GM12878 (cell line): ENCODE measurements around the gene NFKBIZ. TPM values are rescaled to one million over a fixed set of nuclear protein-coding genes. Genes with fewer than 3 reads are reported as not detected.

Source experiments
- ATAC-seq: fragments of 200-7000 bp; cut with Tn5 transposase; 3 replicates; pipeline ENCODE4 v1.9.1; 2020; ENCODE audit warnings: mild to moderate bottlenecking, moderate library complexity
- BruUV-seq: library from RNA; stranded (reverse); fragments of 400-500 nt; replicated peaks from 2 replicates; lab custom pipeline; 2021; lab: Mats Ljungman, UMichigan
- CTCF ChIA-PET: fragments of 300-600 bp; sonication (Branson Sonifier 250); formaldehyde crosslinking; extraction: SDS; loops from one replicate; lab custom pipeline; 2021; ENCODE audit warnings: inconsistent platforms; lab: Yijun Ruan, JAX
- POLR2A ChIA-PET: fragments of 350-600 bp; formaldehyde crosslinking; extraction: SDS; loops from one replicate; lab custom pipeline; 2021; ENCODE audit warnings: inconsistent platforms; lab: Charles Lee
- RAD21 ChIA-PET: fragments of 300-600 bp; sonication (Branson Sonifier 250); formaldehyde crosslinking; loops from one replicate; lab custom pipeline; 2023; ENCODE audit warnings: antibody characterized with exemption; ENCODE audit not compliant: unreplicated experiment; lab: Charles Lee
- SMC1A ChIA-PET: fragments of 300-600 bp; sonication (Branson Sonifier 250); formaldehyde crosslinking; loops from one replicate; lab custom pipeline; 2023; ENCODE audit not compliant: unreplicated experiment, uncharacterized antibody; lab: Charles Lee
- DNase-seq: peaks from one replicate; pipeline ENCODE4 v3.0.0-alpha.2; 2011; ENCODE audit warnings: low read depth, low spot score
- FAIRE-seq: peaks from 3 replicates; lab custom pipeline; 2011; peaks lifted over from hg19 to GRCh38; lab: Jason Lieb, UNC
- H2AFZ ChIP-seq: 2 replicates; pipeline ENCODE4 v1.6.0; 2011; ENCODE audit warnings: low read depth, low read length, control low read depth; ENCODE audit not compliant: control insufficient read depth
- H3K27ac ChIP-seq: 2 replicates; pipeline ENCODE4 v1.5.1; 2011; ENCODE audit warnings: control low read depth; ENCODE audit not compliant: control insufficient read depth, insufficient read depth
- H3K27me3 ChIP-seq, 2 experiments: replicated peaks in 1 of 2; 2 replicates each; pipeline versions ENCODE4 v1.6.0 to v1.6.1; 2011; ENCODE audit warnings: low read length in 1 of 2; ENCODE audit not compliant: control insufficient read depth in 2 of 2, insufficient read depth in 2 of 2
- H3K36me3 ChIP-seq, 2 experiments: 2 replicates each; pipeline ENCODE4 v1.5.1; 2011; ENCODE audit warnings: low read length in 1 of 2; ENCODE audit not compliant: control insufficient read depth in 2 of 2, insufficient read depth in 2 of 2
- H3K4me1 ChIP-seq: 2 replicates; pipeline ENCODE4 v1.6.1; 2011; ENCODE audit warnings: mild to moderate bottlenecking, low read length, moderate library complexity, mixed read lengths; ENCODE audit not compliant: control insufficient read depth, insufficient read depth
- H3K4me2 ChIP-seq: 2 replicates; pipeline ENCODE4 v1.6.0; 2011; ENCODE audit warnings: control low read depth; ENCODE audit not compliant: control insufficient read depth, insufficient read depth
- H3K4me3 ChIP-seq: fragments of 200-600 bp; sonication (generic); 2 replicates; pipeline ENCODE4 v1.5.1; 2016
- H3K79me2 ChIP-seq: 2 replicates; pipeline ENCODE4 v1.6.0; 2011; ENCODE audit warnings: low read length; ENCODE audit not compliant: control insufficient read depth, insufficient read depth
- H3K9ac ChIP-seq: 2 replicates; pipeline ENCODE4 v1.8.0; 2011; ENCODE audit warnings: low read length, control low read depth, mixed read lengths; ENCODE audit not compliant: control insufficient read depth, insufficient read depth
- H3K9me3 ChIP-seq: replicated peaks from 3 replicates; pipeline ENCODE4 v1.5.1; 2011; ENCODE audit warnings: mild to moderate bottlenecking, low read length; ENCODE audit not compliant: control insufficient read depth, insufficient read depth
- H4K20me1 ChIP-seq: 2 replicates; pipeline ENCODE4 v1.6.0; 2011; ENCODE audit not compliant: control insufficient read depth, insufficient read depth
- FOXM1 ChIP-seq: IDR thresholded peaks from 2 replicates; pipeline ENCODE4 v1.6.1; 2012; ENCODE audit warnings: low read depth, mild to moderate bottlenecking, inconsistent platforms, low read length, moderate library complexity
- NR2C2 ChIP-seq: IDR thresholded peaks from 2 replicates; pipeline ENCODE4 v1.6.1; 2011; ENCODE audit warnings: borderline replicate concordance, low read depth; ENCODE audit not compliant: control insufficient read depth, insufficient read length
- RELB ChIP-seq: fragments of 450-650 bp; IDR thresholded peaks from 2 replicates; pipeline ENCODE4 v1.6.1; 2017; ENCODE audit warnings: low read depth, mild to moderate bottlenecking, moderate library complexity
- SUPT20H ChIP-seq: IDR thresholded peaks from 2 replicates; pipeline ENCODE4 v1.6.1; 2011; ENCODE audit warnings: low read depth, mild to moderate bottlenecking, low read length, moderate library complexity, borderline replicate concordance; ENCODE audit not compliant: control insufficient read depth
- SUZ12 ChIP-seq: fragments of 200-600 bp; sonication (generic); IDR thresholded peaks from one replicate; pipeline ENCODE4 v1.6.1; 2018; ENCODE audit warnings: antibody characterized with exemption, mild to moderate bottlenecking; ENCODE audit not compliant: unreplicated experiment
- in situ Hi-C: fragments of 300-500 bp; cut with MboI; formaldehyde crosslinking; loops from 9 replicates; pipeline ENCODE4 v1.14.3; 2018; ENCODE audit warnings: mixed read lengths
- intact Hi-C: fragments of 100-400 bp; cut with micrococcal nuclease; formaldehyde crosslinking; loops from one replicate; pipeline ENCODE4 v1.14.2; 2022; ENCODE audit not compliant: unreplicated experiment
- polyA plus RNA-seq, 11 experiments: library from polyadenylated mRNA; depleted of rRNA in 4 of 11; unstranded in 6 of 11; stranded (reverse) in 5 of 11; fragments of >200 nt; fragmentation: Nextera tagmentation in 4 of 11; fragmentation: Illumina TruSeq in 1 of 11; extraction: Ambion mirVana in 4 of 11; extraction: Trizol in 1 of 11; gene quantifications; 1 replicate in 1 of 11; 2 replicates in 10 of 11; pipeline versions ENCODE4 v1.2.1 to v1.2.3, GENCODE V29; 2011 to 2016; ENCODE audit warnings: inconsistent platforms in 2 of 11, missing spikeins in 2 of 11, low read depth in 1 of 11
- total RNA-seq, 4 experiments: library from RNA; depleted of rRNA in 3 of 4; stranded (reverse); fragments of >200 nt in 3 of 4; fragmentation: Illumina TruSeq in 1 of 4; extraction: Trizol in 1 of 4; gene quantifications; 2 replicates each; pipeline versions ENCODE4 v1.2.1 to v1.2.3, GENCODE V29; 2013 to 2021

NFKBIZ gene
- total and polyA plus RNA-seq, 10 of the 15 experiments (the other 5 are each of a cell fraction or from before 2014, with no cell fraction given): 6.3 to 53.8 (median 17.3) TPM

DNA sequence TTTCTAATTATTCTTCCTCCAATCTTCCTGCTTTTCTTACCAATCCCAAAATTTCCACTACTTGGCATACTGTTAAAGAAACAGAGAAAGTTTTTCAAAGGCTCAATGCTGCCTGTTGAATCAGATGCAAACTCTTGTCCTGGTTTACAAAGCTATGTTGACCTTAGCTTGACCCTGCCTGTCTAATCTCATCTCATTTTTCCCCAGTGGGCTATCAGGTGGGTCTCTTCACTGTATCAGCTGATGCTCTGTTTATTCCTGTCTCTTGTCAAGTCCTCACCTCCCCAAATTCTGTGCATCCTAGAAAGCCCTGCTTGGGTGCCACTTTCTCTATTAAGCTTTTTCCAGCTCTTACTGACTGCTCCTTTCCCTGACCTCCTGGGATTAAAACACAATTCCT, 18.2 kb downstream of the NFKBIZ start:
- ChIA-PET POLR2A (interaction anchor here (0.8 to 0.9 kb wide), 2 partner anchors 15 to 23 kb away, joined by 3 read pairs; no protein-coding TSS in a partner anchor), SMC1A (interaction anchor here (1.0 to 2.4 kb wide), 11 partner anchors 9 to 362 kb away, joined by 3 to 11 read pairs (median 5); no protein-coding TSS in a partner anchor), CTCF (interaction anchor here (0.8 to 1.5 kb wide), 4 partner anchors 11 to 113 kb away, joined by 3 to 5 read pairs (median 4); no protein-coding TSS in a partner anchor), RAD21 (interaction anchor here (0.7 to 1.6 kb wide), 4 partner anchors 53 to 362 kb away, joined by 3 to 5 read pairs (median 4); no protein-coding TSS in a partner anchor)
- FAIRE-seq: no peak
- in situ Hi-C loops (no loop called here), intact Hi-C loops (no loop called here)
- no peaks in the 10 kb centered on the region for H3K9me3 ChIP-seq
- H3K27ac ChIP-seq: no peak overlapping the region
- no peak overlapping the region for H3K4me3 ChIP-seq
- no peak overlapping the region for H2AFZ ChIP-seq
- DNase-seq: no peak
- H3K79me2 ChIP-seq: no peaks in the 10 kb centered on the region
- no peak for ATAC-seq
- no TSS peak for BruUV-seq
- H3K27me3 ChIP-seq: no peaks in the 10 kb centered on the region
- TF ChIP-seq NR2C2 (no peak), SUPT20H (no peak), FOXM1 (no peak), SUZ12 (no peak), RELB (no peak)
- no peaks in the 10 kb centered on the region for H3K36me3 ChIP-seq
- H3K4me2 ChIP-seq: no peak overlapping the region
- no peak overlapping the region for H3K9ac ChIP-seq
- H4K20me1 ChIP-seq: no peaks in the 10 kb centered on the region
- H3K4me1 ChIP-seq: no peaks in the 10 kb centered on the region; the same call in 1 of the 2 replicates
